Gastrocnemius medialis (tissue), 4 donors: ENCODE measurements around the gene CD3D.

Experiments
- POLR2A ChIP-seq, 2 donors: fragments of 450-650 bp; IDR thresholded peaks; one replicate each; pipeline ENCODE4 v1.6.1; 2017; ENCODE audit warnings: antibody characterized with exemption in 2 of 2, mild to moderate bottlenecking in 2 of 2, moderate library complexity in 2 of 2
- TF ChIP-seq, protein P1 (sequence below), 5 experiments: fragments of 450-650 bp in 3 of 5; fragments of 200-600 bp in 2 of 5; sonication (generic) in 2 of 5; IDR thresholded peaks in 4 of 5; conservative IDR thresholded peaks in 1 of 5; 1 replicate in 4 of 5; 2 replicates in 1 of 5; pipeline ENCODE4 v1.5.1; 2016 to 2019; ENCODE audit warnings: antibody characterized with exemption in 5 of 5, mild to moderate bottlenecking in 3 of 5, moderate library complexity in 3 of 5

DNA sequence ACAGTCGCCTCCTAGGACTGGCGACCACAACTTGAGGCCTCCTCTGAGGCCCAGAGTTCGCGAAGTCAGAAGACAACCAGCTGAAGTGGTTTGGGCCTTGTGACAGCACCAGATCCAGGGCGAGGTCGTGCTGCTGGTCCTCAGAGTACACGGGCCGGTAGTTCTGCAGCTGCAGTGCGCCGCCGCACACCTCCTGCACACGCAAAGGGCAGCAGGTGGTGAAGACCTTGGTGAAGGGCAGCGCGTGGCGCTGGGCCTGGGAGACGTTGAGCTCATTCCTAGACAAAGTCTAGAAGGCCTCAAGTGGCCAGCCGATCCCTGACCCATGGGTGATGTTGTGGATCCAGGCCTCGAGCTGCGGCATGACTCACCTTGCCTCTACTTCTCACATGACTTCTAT is 19.8 kb downstream of the CD3D start:
- TF ChIP-seq POLR2A (IDR thresholded peaks at IDR 0.05): no peak
- TF ChIP-seq, protein P1, sequence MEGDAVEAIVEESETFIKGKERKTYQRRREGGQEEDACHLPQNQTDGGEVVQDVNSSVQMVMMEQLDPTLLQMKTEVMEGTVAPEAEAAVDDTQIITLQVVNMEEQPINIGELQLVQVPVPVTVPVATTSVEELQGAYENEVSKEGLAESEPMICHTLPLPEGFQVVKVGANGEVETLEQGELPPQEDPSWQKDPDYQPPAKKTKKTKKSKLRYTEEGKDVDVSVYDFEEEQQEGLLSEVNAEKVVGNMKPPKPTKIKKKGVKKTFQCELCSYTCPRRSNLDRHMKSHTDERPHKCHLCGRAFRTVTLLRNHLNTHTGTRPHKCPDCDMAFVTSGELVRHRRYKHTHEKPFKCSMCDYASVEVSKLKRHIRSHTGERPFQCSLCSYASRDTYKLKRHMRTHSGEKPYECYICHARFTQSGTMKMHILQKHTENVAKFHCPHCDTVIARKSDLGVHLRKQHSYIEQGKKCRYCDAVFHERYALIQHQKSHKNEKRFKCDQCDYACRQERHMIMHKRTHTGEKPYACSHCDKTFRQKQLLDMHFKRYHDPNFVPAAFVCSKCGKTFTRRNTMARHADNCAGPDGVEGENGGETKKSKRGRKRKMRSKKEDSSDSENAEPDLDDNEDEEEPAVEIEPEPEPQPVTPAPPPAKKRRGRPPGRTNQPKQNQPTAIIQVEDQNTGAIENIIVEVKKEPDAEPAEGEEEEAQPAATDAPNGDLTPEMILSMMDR (IDR thresholded peaks at IDR 0.05 in 4 of 5, conservative IDR thresholded peaks at IDR 0.05 in 1 of 5): no peak
